Right lobe of liver (tissue), 6 donors: Measurements from ENCODE around the gene ARHGAP4. TPM values are rescaled to one million over a fixed set of nuclear protein-coding genes. Genes with fewer than 3 reads are reported as not detected.

Experiments used
- ATAC-seq, 4 donors: fragments of 200-7000 bp; cut with Tn5 transposase; one replicate each; pipeline ENCODE4 v1.9.1; 2020; ENCODE audit warnings: mild to moderate bottlenecking in 4 of 4, moderate library complexity in 4 of 4
- DNase-seq, 3 donors: peaks; one replicate each; pipeline ENCODE4 v3.0.0-alpha.2; 2020
- H3K27ac ChIP-seq, 3 donors: fragments of 200-600 bp; one replicate each; pipeline ENCODE4 v1.8.0; 2022
- H3K27me3 ChIP-seq, 2 donors: fragments of 200-600 bp; one replicate each; pipeline ENCODE4 v1.8.0; 2022
- H3K36me3 ChIP-seq, 4 donors: fragments of 200-600 bp; sonication (generic) in 1 of 4; one replicate each; pipeline versions ENCODE4 v1.5.1 to v1.8.0; 2017 to 2022; ENCODE audit warnings: control low read depth in 1 of 4
- H3K4me1 ChIP-seq, 4 donors: fragments of 200-600 bp; sonication (generic) in 1 of 4; one replicate each; pipeline versions ENCODE4 v1.5.1 to v1.8.0; 2017 to 2022; ENCODE audit warnings: control low read depth in 1 of 4
- H3K4me3 ChIP-seq, 3 donors: fragments of 200-600 bp; one replicate each; pipeline ENCODE4 v1.8.0; 2022
- H3K9me3 ChIP-seq, 4 donors: fragments of 200-600 bp; sonication (generic) in 1 of 4; one replicate each; pipeline versions ENCODE4 v1.5.1 to v1.8.0; 2017 to 2022; ENCODE audit warnings: control low read depth in 1 of 4
- CTCF ChIP-seq, 4 donors: fragments of 200-600 bp in 3 of 4; fragments of 450-650 bp in 1 of 4; IDR thresholded peaks; one replicate each; pipeline versions ENCODE4 v1.5.1 to v1.8.0; 2016 to 2022; ENCODE audit warnings: antibody characterized with exemption in 4 of 4, mild to moderate bottlenecking in 2 of 4
- POLR2A ChIP-seq: fragments of 450-650 bp; IDR thresholded peaks from one replicate; pipeline ENCODE4 v1.6.1; 2017; ENCODE audit warnings: antibody characterized with exemption, mild to moderate bottlenecking
- WGBS: methylation state at CpG from one replicate; pipeline ENCODE4 v1.1.6; 2018; ENCODE audit warnings: low coverage, low lambda C conversion rate; ENCODE audit not compliant: insufficient coverage; ENCODE audit errors: missing lambda C conversion rate; 5-methylcytosine and 5-hydroxymethylcytosine counted together
- intact Hi-C, 2 donors: fragments of 100-400 bp; cut with DNase I; formaldehyde crosslinking; loops; one replicate each; pipeline versions ENCODE4 v1.11.2 to v1.14.1; 2022
- total RNA-seq, 6 experiments: library from RNA; depleted of rRNA in 2 of 6; stranded (reverse); fragments of >200 nt in 2 of 6; fragmentation: NEBNext Ultra II Directional in 3 of 6; extraction: Animal tissue kit (Norgen Biotek cat#: 25700) in 3 of 6; gene quantifications; one replicate each; pipeline versions ENCODE4 v1.1.0 to v1.2.4, GENCODE V29; 2016 to 2023
- donor health status: DM: no; HTN: yes; CAD: no.
- donor health status: DM: no; HTN: no; CAD: no.
- donor health status: DM: no; HTN: no; CAD: no.
- donor health status: DM: no; HTN: yes; CAD: no.
- donor health status: DM: no; HTN: yes; CAD: no.

Gene ARHGAP4
- total RNA-seq, 6 experiments from 2014 or later: 5.5 to 11.9 (median 8.7) TPM

GRCh38 chrX:153882086-153882498, 44.0 kb downstream of the ARHGAP4 start:
- WGBS: 17% methylated on average over 1 of the region's 8 CpGs
- H3K4me3 ChIP-seq: no peak overlapping the region
- DNase-seq (no peak), ATAC-seq (no peak)
- no peak overlapping the region for H3K27ac ChIP-seq
- peaks cover 7 to 20% of the 10 kb centered on the region in 2 donors for H3K27me3 ChIP-seq
- no peaks in the 10 kb centered on the region for H3K4me1 ChIP-seq
- TF ChIP-seq CTCF (IDR thresholded peaks at IDR 0.05): no peak
- TF ChIP-seq POLR2A: no peak
- no peaks in the 10 kb centered on the region for H3K9me3 ChIP-seq
- intact Hi-C loops: no loop called here
- H3K36me3 ChIP-seq: no peaks in the 10 kb centered on the region

DNA sequence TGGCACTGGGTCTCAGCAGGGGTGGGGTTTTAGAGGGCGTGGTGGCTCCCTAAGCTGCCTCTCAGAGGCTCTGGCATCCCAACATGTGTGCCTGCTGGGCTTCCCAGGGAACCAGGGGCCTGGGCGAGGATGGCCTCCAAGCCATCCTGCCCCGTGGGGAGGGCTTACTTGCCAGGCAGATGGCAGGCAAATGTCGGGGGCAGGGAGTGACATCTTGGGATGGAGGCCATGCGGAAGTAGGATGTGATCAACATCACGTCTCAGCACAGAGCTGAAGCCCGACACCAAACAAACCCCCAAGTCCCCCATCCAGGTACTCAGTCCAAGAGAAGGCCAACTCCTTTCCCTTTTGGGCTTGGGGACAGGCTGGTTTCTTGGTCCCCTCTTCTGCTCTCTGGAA, 44.8 kb downstream of the ARHGAP4 start:
- ATAC-seq: no peak
- no peak for DNase-seq
- WGBS: 20% methylated on average over 2 of the region's 7 CpGs
- Histone ChIP-seq H3K9me3 (no peaks in the 10 kb centered on the region), H3K4me3 (no peak overlapping the region), H3K36me3 (no peaks in the 10 kb centered on the region), H3K4me1 (no peaks in the 10 kb centered on the region), H3K27ac (no peak overlapping the region), H3K27me3 (peaks cover 7 to 13% of the 10 kb centered on the region in 2 donors)
- TF ChIP-seq POLR2A (no peak), CTCF (IDR thresholded peaks at IDR 0.05) (no peak)
- intact Hi-C loops: no loop called here

GRCh38 chrX:153880440-153880815, 45.6 kb downstream of the ARHGAP4 start:
- WGBS: no CpG with 5 or more reads among the region's 6 CpGs
- Histone ChIP-seq H3K27ac (no peak overlapping the region), H3K36me3 (no peaks in the 10 kb centered on the region), H3K4me3 (no peak overlapping the region), H3K27me3 (peaks cover 6 to 13% of the 10 kb centered on the region in 2 donors), H3K4me1 (no peaks in the 10 kb centered on the region), H3K9me3 (no peaks in the 10 kb centered on the region)
- no peak for TF ChIP-seq POLR2A
- no peak for TF ChIP-seq CTCF (IDR thresholded peaks at IDR 0.05)
- no peak for ATAC-seq
- DNase-seq: no peak
- intact Hi-C loops: no loop called here

- H3K4me3 ChIP-seq: no peak overlapping the region
- ATAC-seq (no peak), DNase-seq (no peak)
- TF ChIP-seq CTCF (IDR thresholded peaks at IDR 0.05): no peak
- no peak for TF ChIP-seq POLR2A
- H3K9me3 ChIP-seq: no peaks in the 10 kb centered on the region
- H3K4me1 ChIP-seq: no peaks in the 10 kb centered on the region
- no peaks in the 10 kb centered on the region for H3K36me3 ChIP-seq
- intact Hi-C loops: no loop called here
- no peak overlapping the region for H3K27ac ChIP-seq
- 15% methylated on average over 3 of the region's 12 CpGs for WGBS
- H3K27me3 ChIP-seq: peaks cover under 1 to 8% of the 10 kb centered on the region in 2 donors
These were observed 46.2 kb downstream of the ARHGAP4 start for GRCh38 chrX:153879741-153880439.
